Left ventricle myocardium inferior (tissue), 1 donor: ENCODE measurements around the gene DMAC1. TPM values are rescaled to one million over a fixed set of nuclear protein-coding genes. Genes with fewer than 3 reads are reported as not detected.

Experiments
- DNase-seq: peaks from one replicate; pipeline ENCODE4 v3.0.0-alpha.2; 2020
- H3K27ac ChIP-seq: fragments of 200-600 bp; replicated peaks from 2 replicates; pipeline ENCODE4 v1.8.0; 2021
- H3K27me3 ChIP-seq: fragments of 200-600 bp; 2 replicates; pipeline ENCODE4 v1.8.0; 2021; ENCODE audit warnings: low read depth
- H3K36me3 ChIP-seq: fragments of 200-600 bp; 2 replicates; pipeline ENCODE4 v1.8.0; 2021
- H3K4me1 ChIP-seq: fragments of 200-600 bp; 2 replicates; pipeline ENCODE4 v1.8.0; 2021
- H3K4me3 ChIP-seq: fragments of 200-600 bp; 2 replicates; pipeline ENCODE4 v1.8.0; 2021; ENCODE audit warnings: mild to moderate bottlenecking, moderate library complexity
- H3K9me3 ChIP-seq: fragments of 200-600 bp; replicated peaks from 2 replicates; pipeline ENCODE4 v1.8.0; 2021
- CTCF ChIP-seq: fragments of 200-600 bp; IDR thresholded peaks from 2 replicates; pipeline ENCODE4 v1.8.0; 2021; ENCODE audit warnings: antibody characterized with exemption, mild to moderate bottlenecking, borderline replicate concordance
- intact Hi-C: fragments of 100-400 bp; cut with micrococcal nuclease; formaldehyde crosslinking; loops from one replicate; pipeline ENCODE4 v1.11.0; 2022
- total RNA-seq: library from RNA; stranded (reverse); fragmentation: NEBNext Ultra II Directional; extraction: Animal tissue kit (Norgen Biotek cat#: 25700); gene quantifications from one replicate; pipeline ENCODE4 v1.2.1, GENCODE V29; 2021
- donor health status: DM: no; HTN: yes; CAD: no; lungs with severe emphysema.

The DMAC1 gene
- total RNA-seq, 1 donor from 2014 or later: 139 TPM

GRCh38 chr9:7816021-7816420, 16.4 kb upstream of the DMAC1 start:
- no peak for TF ChIP-seq CTCF
- intact Hi-C loops: no loop called here

DNA sequence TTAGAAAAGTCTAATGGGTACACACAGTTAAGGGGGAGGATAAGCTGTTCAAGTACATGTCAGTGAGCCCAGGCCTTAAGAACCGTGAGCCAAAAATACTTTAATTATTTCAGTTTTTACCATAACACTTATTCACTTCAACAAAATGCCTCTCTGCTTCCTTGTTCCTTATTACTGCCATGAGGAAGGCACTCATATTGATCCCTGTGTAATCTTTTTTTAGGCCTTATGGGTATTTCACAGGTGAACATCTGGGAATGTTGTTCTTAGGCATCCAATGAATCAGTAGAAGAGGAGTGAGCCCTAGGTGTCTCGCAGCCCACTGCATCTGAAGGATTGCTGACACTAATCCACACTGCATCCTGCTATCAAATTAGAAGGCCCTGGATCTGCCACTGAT, 13.5 kb upstream of the DMAC1 start:
- no peak overlapping the region for H3K27ac ChIP-seq
- intact Hi-C loops: no loop called here
- H3K4me1 ChIP-seq: no peaks in the 10 kb centered on the region
- TF ChIP-seq CTCF: no peak
- no peaks in the 10 kb centered on the region for H3K9me3 ChIP-seq
- H3K36me3 ChIP-seq: no peaks in the 10 kb centered on the region
- no peak overlapping the region for H3K4me3 ChIP-seq
- no peak for DNase-seq
- H3K27me3 ChIP-seq: no peaks in the 10 kb centered on the region

More at GRCh38 chr9:7816021-7816420, 16.4 kb upstream of the DMAC1 start:
- Histone ChIP-seq H3K27ac (no peak overlapping the region), H3K27me3 (no peaks in the 10 kb centered on the region), H3K4me3 (no peak overlapping the region), H3K4me1 (no peaks in the 10 kb centered on the region), H3K9me3 (no peaks in the 10 kb centered on the region), H3K36me3 (no peaks in the 10 kb centered on the region)
- no peak for DNase-seq

DNA sequence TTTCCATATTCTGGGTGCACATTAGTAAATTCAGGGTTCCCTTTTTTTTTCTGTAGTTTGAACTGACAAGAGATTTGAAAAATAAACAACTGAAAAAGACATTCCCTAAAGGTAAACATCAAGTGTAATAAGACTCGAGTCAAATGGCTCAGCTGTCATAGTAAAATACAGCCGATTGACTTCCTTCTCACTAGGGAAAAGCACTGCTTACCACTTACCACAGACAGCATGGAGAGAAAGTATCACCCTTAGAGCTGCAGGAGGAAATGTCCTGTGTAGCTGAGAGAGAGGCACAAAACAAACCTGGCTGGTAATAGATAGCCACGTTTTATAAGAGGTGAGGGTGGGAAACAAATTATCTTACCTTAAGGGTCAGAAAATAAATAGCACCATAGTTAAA, 12.1 kb upstream of the DMAC1 start:
- no peak for TF ChIP-seq CTCF
- DNase-seq: no peak
- intact Hi-C loops: no loop called here

GRCh38 chr9:7802666-7803065, 3.1 kb upstream of the DMAC1 start:
- no peaks in the 10 kb centered on the region for H3K27me3 ChIP-seq
- H3K27ac ChIP-seq: no peak overlapping the region
- no peaks in the 10 kb centered on the region for H3K36me3 ChIP-seq
- no peak for DNase-seq
- intact Hi-C loops: no loop called here
- no peak overlapping the region for H3K4me3 ChIP-seq
- H3K4me1 ChIP-seq: peaks cover 19% of the 10 kb centered on the region
- TF ChIP-seq CTCF: no peak
- H3K9me3 ChIP-seq: no peaks in the 10 kb centered on the region

More for the DNA sequence above, 12.1 kb upstream of the DMAC1 start:
- no peak overlapping the region for H3K4me3 ChIP-seq
- H3K27me3 ChIP-seq: no peaks in the 10 kb centered on the region
- H3K4me1 ChIP-seq: no peaks in the 10 kb centered on the region
- no peaks in the 10 kb centered on the region for H3K9me3 ChIP-seq
- no peak overlapping the region for H3K27ac ChIP-seq
- H3K36me3 ChIP-seq: no peaks in the 10 kb centered on the region

GRCh38 chr9:7799944-7800285, 337 bp upstream of the DMAC1 start:
- no peak for DNase-seq
- peaks cover 26% of the 10 kb centered on the region for H3K4me1 ChIP-seq
- peak overlapping the region; percentile 91 for H3K4me3 ChIP-seq
- H3K27ac ChIP-seq: peak overlapping the region; percentile 96
- TF ChIP-seq CTCF: no peak
- no peaks in the 10 kb centered on the region for H3K9me3 ChIP-seq
- intact Hi-C loops: no loop called here
- peaks cover 24% of the 10 kb centered on the region for H3K36me3 ChIP-seq
- no peaks in the 10 kb centered on the region for H3K27me3 ChIP-seq

DNA sequence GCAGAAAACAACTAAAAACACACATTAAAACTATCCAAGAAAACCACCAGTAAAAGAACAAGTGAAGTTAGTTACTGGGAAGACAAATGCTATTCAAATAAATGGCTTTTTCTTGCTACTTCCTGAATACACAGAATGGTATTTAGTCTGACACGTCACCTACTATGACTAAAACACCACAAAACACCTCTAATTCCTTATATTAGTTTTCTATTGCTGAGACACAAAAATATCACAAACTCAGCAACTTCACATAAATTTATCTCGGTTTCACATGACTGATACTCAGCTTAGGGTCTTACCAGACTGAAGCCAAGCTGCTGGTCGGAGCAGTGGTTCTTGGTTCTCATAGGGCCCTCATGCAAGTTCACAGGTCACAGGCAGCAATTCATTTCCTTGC, 5.4 kb downstream of the DMAC1 start:
- Histone ChIP-seq H3K36me3 (peaks cover 48% of the 10 kb centered on the region), H3K4me1 (peaks cover 26% of the 10 kb centered on the region), H3K27ac (no peak overlapping the region), H3K4me3 (no peak overlapping the region), H3K9me3 (no peaks in the 10 kb centered on the region), H3K27me3 (no peaks in the 10 kb centered on the region)
- no peak for DNase-seq
- intact Hi-C loops: no loop called here
- TF ChIP-seq CTCF: no peak
